Epithelial cell of alveolus of lung (primary cell): ENCODE results near the gene CORO2B. TPM values are rescaled to one million over a fixed set of nuclear protein-coding genes. Genes with fewer than 3 reads are reported as not detected.

Experiments
- total RNA-seq: library from RNA; depleted of rRNA; stranded (reverse); fragments of >200 nt; gene quantifications from 2 replicates; pipeline ENCODE4 v1.2.1, GENCODE V29; 2015

CORO2B gene
- total RNA-seq: 8.5 and 11.9 TPM in 2 replicates

GRCh38 chr15:68578980-68579935 lies at the start of gene CORO2B:
CORO2B (plus strand) TSS chr15:68578993; CDS start chr15:68579263, 270 bp downstream.

Other genes with a start within 250 kb of the CORO2B start
- gene ITGA11, start 146.8 kb upstream of the CORO2B start, total RNA-seq: 2.0 and 16.5 TPM in 2 replicates
- gene ANP32A, start 241.9 kb downstream of the CORO2B start, total RNA-seq: 63.4 and 65.7 TPM in 2 replicates